ENCODE data around the gene TTC31.
A peak's percentile ranks its signal among the peaks of the same experiment; 100 is the strongest.

The TTC31 gene

DNA sequence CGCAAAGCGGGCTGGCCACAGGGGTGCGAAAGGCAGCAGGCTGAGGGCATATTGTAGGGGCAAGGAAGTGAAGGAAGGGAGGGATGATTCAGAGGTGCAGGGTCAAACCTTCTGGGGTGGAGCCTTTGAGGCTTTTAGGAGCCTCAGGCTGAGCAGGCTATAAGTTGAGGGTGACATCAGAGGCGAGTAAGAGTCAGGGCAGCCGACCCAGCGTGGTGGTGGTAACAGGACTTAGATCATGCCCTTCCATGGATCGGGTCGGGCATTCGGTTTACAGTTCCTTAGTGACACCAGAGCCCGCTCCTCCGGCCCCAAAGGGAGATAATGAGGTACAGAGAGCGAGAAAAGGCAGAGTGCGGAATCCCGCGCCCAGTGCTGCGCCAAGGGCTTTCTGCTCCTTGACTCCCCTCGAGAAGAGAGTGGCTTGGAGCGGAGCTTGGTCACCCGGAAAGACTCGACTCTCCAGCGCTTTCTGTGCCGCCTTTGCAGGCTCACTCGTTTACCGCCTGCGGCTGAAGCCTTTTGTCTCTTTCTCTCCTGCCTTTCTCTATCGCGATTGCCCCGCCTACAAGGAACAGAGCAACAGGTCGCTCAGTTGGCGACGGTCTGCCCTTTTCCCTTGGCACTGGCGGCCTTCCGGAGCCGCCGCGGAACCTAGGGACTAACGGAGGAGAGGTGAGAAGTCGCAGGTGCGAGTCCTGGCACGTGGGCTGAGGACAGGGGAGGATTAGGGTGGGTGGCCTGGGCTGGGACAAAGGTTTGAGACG, 15.8 kb downstream of the TTC31 start:
- peaks cover 27% of the 10 kb centered on the region for H3K27me3 ChIP-seq (ENCODE audit: control insufficient read depth, insufficient read depth, low read length)
- no peak overlapping the region for H3K27ac ChIP-seq (ENCODE audit: low read depth, low read length)
- H3K9ac ChIP-seq (ENCODE audit: low read length): no peak overlapping the region
- H3K4me3 ChIP-seq (ENCODE audit: low read length): peak overlapping the region; percentile 68
- peaks cover 11% of the 10 kb centered on the region for H3K4me1 ChIP-seq (ENCODE audit: control insufficient read depth, insufficient read depth, low read length)
- peaks cover 5% of the 10 kb centered on the region for H3K36me3 ChIP-seq (ENCODE audit: control insufficient read depth, insufficient read depth, low read length)

DNA sequence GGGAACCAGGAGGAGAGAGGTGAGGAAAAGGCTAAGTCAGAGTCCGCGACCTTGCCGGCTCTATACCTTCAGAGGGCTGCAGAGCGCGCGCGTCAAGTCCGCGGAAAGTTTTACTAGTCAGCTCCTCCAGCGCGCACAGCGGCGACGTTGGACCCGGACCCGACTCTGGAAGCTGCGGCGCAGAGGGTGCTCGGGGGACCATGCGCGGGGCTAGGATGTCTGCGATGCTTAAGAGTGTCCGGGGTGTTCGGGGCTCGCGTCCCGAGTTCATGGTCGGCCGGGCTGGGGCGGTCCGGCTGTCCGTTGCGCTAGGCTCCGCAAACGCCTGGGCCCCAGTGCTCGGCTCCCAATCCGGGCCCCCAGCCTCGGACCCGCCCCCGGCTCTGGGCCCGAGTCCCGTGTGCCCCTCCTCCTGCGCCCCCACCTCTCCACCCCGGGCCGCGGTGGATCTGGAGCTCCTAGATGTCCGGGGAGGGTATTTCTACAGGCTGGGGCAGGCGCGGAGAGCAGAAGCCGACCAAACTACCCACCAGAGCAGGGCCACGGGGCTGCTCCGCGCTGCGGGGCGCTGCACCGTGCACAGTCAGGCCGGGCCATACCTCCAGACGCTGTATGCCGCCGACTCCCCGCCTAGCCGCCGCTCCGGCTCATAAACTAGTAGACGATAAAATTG, 16.5 kb downstream of the TTC31 start, which contains the start of gene LBX2:
TSS of gene LBX2 (minus strand) at position 337 of the 673 bp plus-strand sequence. CDS start at position 271, 66 bp downstream.
- Histone ChIP-seq H3K27ac (ENCODE audit: low read depth, low read length) (no peak within 1 kb of the TSS), H3K4me3 (ENCODE audit: low read length) (peak within 1 kb of the TSS; percentile 68), H3K36me3 (ENCODE audit: control insufficient read depth, insufficient read depth, low read length) (no peaks in the 10 kb centered on the region), H3K4me1 (ENCODE audit: control insufficient read depth, insufficient read depth, low read length) (peaks cover 11% of the 10 kb centered on the region), H3K27me3 (ENCODE audit: control insufficient read depth, insufficient read depth, low read length) (peaks cover 32% of the 10 kb centered on the region), H3K9ac (ENCODE audit: low read length) (no peak within 1 kb of the TSS)

DNA sequence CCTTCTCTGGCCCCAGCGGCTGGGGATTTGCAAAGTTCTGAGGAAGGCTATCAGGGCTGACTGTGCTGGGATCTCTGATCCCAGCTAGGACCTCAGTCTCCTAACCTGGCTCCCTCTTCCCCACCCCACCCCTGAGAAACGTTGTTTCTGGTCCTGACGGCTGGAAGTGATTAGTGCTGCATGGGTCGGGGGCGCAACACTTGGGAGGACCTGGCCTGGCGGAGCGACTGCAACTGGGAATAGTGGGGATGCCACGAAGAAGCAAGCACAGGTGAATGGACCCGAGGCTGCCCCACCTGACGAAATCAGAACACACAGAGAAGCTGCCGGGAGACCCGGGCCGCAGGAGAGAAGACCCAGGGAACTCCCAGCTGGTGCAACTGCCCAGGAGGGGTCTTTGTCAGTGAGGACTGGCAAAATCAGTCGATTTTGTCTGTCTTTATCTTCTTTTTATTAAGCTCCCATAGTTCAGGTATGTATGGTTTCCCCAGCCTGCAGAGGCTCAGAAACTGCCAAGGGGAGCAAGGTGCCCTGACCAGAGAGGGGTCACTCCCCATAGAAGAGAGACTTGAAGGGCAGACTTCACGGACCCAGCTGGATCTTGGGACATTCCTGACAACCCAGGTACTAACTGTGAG, 17.2 kb downstream of the TTC31 start:
- peaks cover 32% of the 10 kb centered on the region for H3K27me3 ChIP-seq (ENCODE audit: control insufficient read depth, insufficient read depth, low read length)
- no peak overlapping the region for H3K27ac ChIP-seq (ENCODE audit: low read depth, low read length)
- H3K4me3 ChIP-seq (ENCODE audit: low read length): no peak overlapping the region
- no peak overlapping the region for H3K9ac ChIP-seq (ENCODE audit: low read length)
- no peaks in the 10 kb centered on the region for H3K36me3 ChIP-seq (ENCODE audit: control insufficient read depth, insufficient read depth, low read length)
- H3K4me1 ChIP-seq (ENCODE audit: control insufficient read depth, insufficient read depth, low read length): peaks cover 11% of the 10 kb centered on the region

DNA sequence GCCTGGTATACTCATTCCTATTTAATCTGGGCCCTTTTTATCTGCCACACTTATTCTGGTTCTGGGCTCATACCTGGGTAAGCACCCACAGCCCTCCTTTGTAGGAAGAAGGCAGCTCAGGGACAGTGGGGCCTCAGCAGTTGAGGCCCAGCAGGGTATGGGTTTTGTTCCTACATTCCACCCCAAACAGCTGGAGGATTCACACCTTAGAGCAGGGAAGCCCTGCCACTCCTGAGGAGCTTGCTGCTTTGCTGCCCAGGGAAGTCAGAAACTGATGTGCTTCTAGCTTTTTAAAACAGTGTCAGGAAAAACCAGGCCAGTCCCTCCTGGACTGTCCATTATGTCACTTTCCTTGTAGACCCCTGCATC, 17.7 kb downstream of the TTC31 start:
- H3K27ac ChIP-seq (ENCODE audit: low read depth, low read length): no peak overlapping the region
- peaks cover 11% of the 10 kb centered on the region for H3K4me1 ChIP-seq (ENCODE audit: control insufficient read depth, insufficient read depth, low read length)
- H3K36me3 ChIP-seq (ENCODE audit: control insufficient read depth, insufficient read depth, low read length): no peaks in the 10 kb centered on the region
- no peak overlapping the region for H3K4me3 ChIP-seq (ENCODE audit: low read length)
- no peak overlapping the region for H3K9ac ChIP-seq (ENCODE audit: low read length)
- peaks cover 32% of the 10 kb centered on the region for H3K27me3 ChIP-seq (ENCODE audit: control insufficient read depth, insufficient read depth, low read length)

DNA sequence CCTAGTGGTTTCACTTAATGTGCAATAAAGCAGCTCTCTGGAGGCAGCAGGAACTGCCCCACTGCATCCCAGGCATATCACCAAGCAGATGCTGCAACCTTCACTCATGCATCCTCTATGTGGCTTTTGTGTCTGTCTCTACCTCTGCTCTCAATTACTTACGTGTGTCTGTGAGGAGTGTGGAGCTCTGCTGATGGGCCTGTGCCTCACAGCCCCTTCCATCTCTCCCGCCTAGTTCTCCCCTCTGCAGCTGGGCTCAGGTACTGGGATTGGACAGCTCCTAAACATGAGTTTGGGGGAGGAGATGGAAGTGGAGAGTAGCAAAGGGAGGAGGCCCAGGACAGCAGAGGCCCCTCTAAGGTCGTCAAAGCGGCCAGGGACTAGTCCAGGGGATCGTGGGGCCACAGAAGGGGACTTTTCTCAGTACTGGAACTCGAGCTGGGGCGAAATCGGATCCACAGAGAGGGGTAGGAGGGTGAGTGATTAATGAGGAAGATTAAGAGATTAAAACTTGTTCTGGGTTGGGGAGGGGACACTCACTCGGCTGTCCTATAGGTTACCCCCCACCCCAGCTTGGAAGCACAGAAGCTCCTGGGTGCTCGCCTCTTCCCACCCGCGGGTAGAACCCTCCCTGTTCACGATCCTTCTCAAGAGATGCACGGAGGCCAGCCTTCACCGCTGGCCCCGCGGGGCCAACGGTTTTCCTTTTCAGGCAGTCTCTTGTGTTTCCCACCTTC, 18.6 kb downstream of the TTC31 start:
- Histone ChIP-seq H3K4me1 (ENCODE audit: control insufficient read depth, insufficient read depth, low read length) (peaks cover 15% of the 10 kb centered on the region), H3K9ac (ENCODE audit: low read length) (no peak overlapping the region), H3K4me3 (ENCODE audit: low read length) (peak overlapping the region; percentile 64), H3K27me3 (ENCODE audit: control insufficient read depth, insufficient read depth, low read length) (peaks cover 32% of the 10 kb centered on the region), H3K27ac (ENCODE audit: low read depth, low read length) (no peak overlapping the region), H3K36me3 (ENCODE audit: control insufficient read depth, insufficient read depth, low read length) (no peaks in the 10 kb centered on the region)

DNA sequence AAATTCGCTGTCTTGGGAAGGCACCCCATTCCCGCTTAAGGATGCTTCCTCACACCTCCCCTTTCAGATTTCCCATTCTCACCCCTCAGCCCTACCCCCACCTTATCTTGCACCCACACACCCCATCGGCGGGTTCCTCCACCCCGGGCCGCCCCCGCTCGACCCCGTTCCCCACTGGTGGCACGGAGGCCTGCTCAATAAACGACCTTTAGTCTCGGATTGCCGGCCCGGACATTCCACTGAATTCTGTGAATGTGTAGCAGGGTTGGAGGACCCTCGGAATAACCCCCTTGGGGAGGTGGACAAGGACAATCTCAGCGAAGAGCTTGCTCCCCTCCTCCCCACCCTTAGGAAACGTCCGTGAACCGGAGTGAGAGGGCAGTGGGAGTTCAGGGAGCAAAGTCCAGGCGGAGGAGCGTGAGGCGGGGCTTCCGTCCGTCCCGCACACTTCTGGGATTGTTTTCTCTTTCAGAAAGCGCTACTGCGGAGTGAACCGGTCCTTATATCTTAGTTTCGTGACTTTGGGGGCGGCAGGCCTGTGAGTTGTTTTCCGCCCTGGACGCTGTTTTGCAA, 19.4 kb downstream of the TTC31 start:
- Histone ChIP-seq H3K4me1 (ENCODE audit: control insufficient read depth, insufficient read depth, low read length) (peaks cover 20% of the 10 kb centered on the region), H3K27ac (ENCODE audit: low read depth, low read length) (no peak overlapping the region), H3K9ac (ENCODE audit: low read length) (peak overlapping the region; percentile 16)

DNA sequence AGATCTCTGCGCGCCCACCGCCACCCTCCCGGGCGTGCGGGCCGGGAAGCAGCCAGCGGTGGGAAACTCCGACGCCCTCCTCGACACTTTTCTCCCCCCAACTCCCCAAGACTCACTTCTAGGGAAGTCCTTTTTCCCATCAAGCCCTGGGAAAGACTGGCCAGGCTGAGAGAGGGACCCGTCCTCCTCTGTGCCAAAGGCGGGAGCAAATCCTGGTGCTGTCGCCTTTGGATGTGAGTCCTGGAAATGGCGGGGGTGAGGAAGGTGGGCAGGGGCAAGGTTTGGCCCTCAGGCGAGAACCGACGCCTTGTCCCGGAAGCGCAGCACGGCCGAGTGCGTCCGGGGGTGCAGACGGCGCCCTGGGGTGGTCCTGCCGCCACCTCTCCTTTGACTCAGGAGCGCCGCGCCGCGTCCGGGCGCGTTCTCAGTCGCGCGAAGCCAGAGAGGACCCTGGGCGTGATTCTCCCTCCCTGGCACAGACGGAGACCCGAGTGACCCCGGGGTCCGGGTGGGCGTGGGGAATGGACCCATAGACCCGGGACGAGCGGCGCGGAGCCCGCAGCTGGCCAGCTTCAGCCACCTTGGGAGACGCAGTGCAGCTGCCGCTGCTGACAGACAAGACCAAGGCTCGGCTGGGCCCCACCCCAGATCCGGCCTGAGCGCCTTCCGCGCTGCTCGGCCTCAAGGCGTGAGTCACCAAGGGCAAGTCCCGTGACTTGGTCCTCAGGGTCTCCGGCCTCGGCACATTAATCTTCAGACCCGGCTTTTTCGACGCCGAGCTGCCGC, 20.0 kb downstream of the TTC31 start:
- Histone ChIP-seq H3K9ac (ENCODE audit: low read length) (peak overlapping the region; percentile 16), H3K36me3 (ENCODE audit: control insufficient read depth, insufficient read depth, low read length) (no peaks in the 10 kb centered on the region), H3K27me3 (ENCODE audit: control insufficient read depth, insufficient read depth, low read length) (peaks cover 28% of the 10 kb centered on the region), H3K4me3 (ENCODE audit: low read length) (peak overlapping the region; percentile 64), H3K27ac (ENCODE audit: low read depth, low read length) (peak overlapping the region; percentile 54), H3K4me1 (ENCODE audit: control insufficient read depth, insufficient read depth, low read length) (peaks cover 17% of the 10 kb centered on the region)

More for the DNA sequence above, 19.4 kb downstream of the TTC31 start:
- Histone ChIP-seq H3K4me3 (ENCODE audit: low read length) (peak overlapping the region; percentile 64), H3K27me3 (ENCODE audit: control insufficient read depth, insufficient read depth, low read length) (peaks cover 32% of the 10 kb centered on the region), H3K36me3 (ENCODE audit: control insufficient read depth, insufficient read depth, low read length) (no peaks in the 10 kb centered on the region)

DNA sequence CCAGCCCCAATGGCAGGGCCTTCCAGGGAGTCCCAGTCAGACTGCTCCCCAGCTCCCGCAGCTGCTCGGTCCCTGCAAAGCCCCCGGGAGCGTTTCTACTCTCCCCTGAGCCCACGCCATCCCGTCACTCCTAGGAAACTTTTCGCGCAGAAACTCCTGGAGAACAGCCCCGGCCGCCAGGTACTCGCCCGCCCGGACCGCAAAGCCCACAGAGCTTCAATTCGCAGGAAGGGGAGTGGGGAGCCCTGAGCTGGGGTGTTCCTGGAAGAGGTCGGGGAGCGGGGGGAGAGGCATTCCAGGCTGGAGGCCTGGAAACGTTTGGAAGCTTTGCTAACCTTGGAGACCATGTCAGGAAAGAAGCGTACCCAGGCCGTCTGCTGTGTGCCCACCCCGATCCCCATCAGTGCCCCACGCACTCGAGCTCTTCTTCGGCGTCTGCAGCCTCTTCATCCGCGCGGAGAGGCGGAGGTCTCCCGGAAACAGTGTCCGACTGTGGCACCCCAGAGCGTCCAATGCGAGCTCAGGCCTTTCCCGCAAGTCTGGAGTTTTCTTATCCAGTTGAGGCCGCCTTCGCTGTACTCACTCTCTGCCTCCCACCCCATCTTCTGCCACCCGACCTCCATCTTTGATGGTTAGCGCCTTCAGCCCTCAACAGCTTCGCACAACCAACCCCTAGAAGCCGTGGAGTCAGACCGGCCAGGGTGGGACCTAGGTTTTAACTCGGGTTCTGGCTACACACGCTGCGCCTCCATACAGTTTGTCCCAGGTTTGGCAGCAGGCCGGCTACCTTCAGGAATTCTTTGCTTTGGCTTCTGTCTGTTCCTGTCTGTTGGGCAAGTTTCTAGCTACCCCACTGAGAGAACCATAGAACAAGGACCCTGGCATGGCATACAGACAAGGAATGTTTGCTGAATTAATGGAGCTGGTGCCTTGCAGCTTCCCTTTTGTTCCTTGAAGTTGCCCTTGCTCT, 20.9 kb downstream of the TTC31 start:
- peaks cover 15% of the 10 kb centered on the region for H3K4me1 ChIP-seq (ENCODE audit: control insufficient read depth, insufficient read depth, low read length)
- peaks cover 20% of the 10 kb centered on the region for H3K27me3 ChIP-seq (ENCODE audit: control insufficient read depth, insufficient read depth, low read length)
- H3K4me3 ChIP-seq (ENCODE audit: low read length): peak overlapping the region; percentile 64
- no peaks in the 10 kb centered on the region for H3K36me3 ChIP-seq (ENCODE audit: control insufficient read depth, insufficient read depth, low read length)
- peak overlapping the region; percentile 54 for H3K27ac ChIP-seq (ENCODE audit: low read depth, low read length)
- H3K9ac ChIP-seq (ENCODE audit: low read length): no peak overlapping the region

DNA sequence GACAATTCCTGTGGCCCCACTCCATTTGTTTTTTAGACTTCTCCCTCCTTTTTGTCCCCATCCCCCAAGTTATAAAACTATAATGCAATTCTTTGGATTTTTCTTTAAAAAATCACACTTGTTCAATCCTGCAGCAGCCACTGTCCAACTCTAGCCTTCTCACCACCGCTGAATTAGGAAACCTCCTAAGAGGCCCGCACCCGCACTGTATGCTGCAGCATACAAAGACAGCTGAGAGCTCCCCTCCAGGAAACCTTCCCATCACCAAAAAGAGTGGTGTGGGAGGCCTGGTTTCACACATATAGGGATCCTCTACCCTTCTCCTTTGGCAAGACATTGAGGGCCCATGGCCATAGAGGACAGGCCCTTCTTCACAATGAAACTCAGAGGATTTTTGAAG, 21.7 kb downstream of the TTC31 start:
- H3K36me3 ChIP-seq (ENCODE audit: control insufficient read depth, insufficient read depth, low read length): no peaks in the 10 kb centered on the region
- peaks cover 12% of the 10 kb centered on the region for H3K4me1 ChIP-seq (ENCODE audit: control insufficient read depth, insufficient read depth, low read length)
- no peak overlapping the region for H3K27ac ChIP-seq (ENCODE audit: low read depth, low read length)
- H3K9ac ChIP-seq (ENCODE audit: low read length): no peak overlapping the region
- peaks cover 15% of the 10 kb centered on the region for H3K27me3 ChIP-seq (ENCODE audit: control insufficient read depth, insufficient read depth, low read length)
- no peak overlapping the region for H3K4me3 ChIP-seq (ENCODE audit: low read length)

DNA sequence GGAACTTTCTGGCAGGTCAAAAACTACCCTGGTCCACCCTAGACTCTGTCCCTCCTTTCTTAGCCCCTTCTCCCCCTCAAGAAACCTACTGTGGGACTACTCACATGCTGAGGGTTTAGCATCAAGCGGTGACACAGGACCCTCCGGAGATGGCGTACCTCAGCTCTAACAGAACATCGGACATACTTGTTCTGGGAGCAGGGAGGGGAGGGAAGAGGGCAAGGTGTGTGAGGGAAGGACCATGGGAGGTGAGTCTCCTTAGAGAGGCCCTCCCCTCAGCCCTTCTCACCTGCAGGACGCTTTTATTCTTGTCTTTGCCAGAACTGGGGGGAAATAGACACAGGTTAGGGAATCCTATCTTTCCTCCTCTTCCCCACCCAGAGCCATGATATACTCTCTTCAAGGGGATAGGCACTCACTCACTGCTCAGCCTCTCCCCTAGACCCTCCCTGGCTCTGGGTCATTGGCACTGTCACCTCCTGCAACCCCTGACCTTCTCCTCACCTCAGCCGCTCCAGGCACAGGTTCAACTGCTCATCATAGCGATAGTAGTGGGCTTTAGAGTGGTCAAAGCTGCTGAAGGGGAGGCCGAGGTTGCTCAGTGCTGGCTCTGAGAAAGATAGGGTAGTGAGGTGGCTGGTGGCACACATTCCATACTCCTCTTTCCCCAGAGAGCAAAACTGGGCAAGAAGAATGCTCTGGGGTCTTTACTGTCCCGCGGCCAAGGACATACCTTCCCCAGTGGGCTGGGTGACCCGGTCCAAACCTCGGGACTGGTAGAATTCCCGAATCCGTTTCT, 22.8 kb downstream of the TTC31 start:
- Histone ChIP-seq H3K27ac (ENCODE audit: low read depth, low read length) (no peak overlapping the region), H3K27me3 (ENCODE audit: control insufficient read depth, insufficient read depth, low read length) (peaks cover 7% of the 10 kb centered on the region), H3K9ac (ENCODE audit: low read length) (no peak overlapping the region)

More for the DNA sequence above, 22.8 kb downstream of the TTC31 start:
- no peaks in the 10 kb centered on the region for H3K36me3 ChIP-seq (ENCODE audit: control insufficient read depth, insufficient read depth, low read length)
- H3K4me1 ChIP-seq (ENCODE audit: control insufficient read depth, insufficient read depth, low read length): peaks cover 12% of the 10 kb centered on the region
- peak overlapping the region; percentile 30 for H3K4me3 ChIP-seq (ENCODE audit: low read length)

Data from rectal smooth muscle tissue (tissue), 1 donor.